ENCODE measurements around the gene CASKIN2.
A peak's percentile ranks its signal among the peaks of the same experiment; 100 is the strongest.

The CASKIN2 gene

GRCh38 chr17:75518201-75518600 lies 2.9 kb upstream of the CASKIN2 start:
- peak in 1 of 4 experiments; percentile 19 for DNase-seq

- peak in 1 of 4 experiments; percentile 16 for DNase-seq
These were observed 2.0 kb upstream of the CASKIN2 start for GRCh38 chr17:75517297-75517865.

- DNase-seq, result peak in 1 of 4 experiments; percentile 32
These were observed 1.4 kb upstream of the CASKIN2 start for GRCh38 chr17:75516619-75517296.

- peak; percentile 72 to 96 (median 87) for DNase-seq
These were observed 900 bp upstream of the CASKIN2 start, which contains the start of gene TSEN54 for GRCh38 chr17:75516255-75516618. TSS of gene TSEN54 (plus strand) at chr17:75516528. CDS start at chr17:75516561, 33 bp downstream.

GRCh38 chr17:75514919-75515495 lies 330 bp downstream of the CASKIN2 start:
- no peak for DNase-seq

- no peak for DNase-seq
These were observed 928 bp downstream of the CASKIN2 start for GRCh38 chr17:75514299-75514918.

GRCh38 chr17:75513641-75514000 lies 1.7 kb downstream of the CASKIN2 start:
- DNase-seq, result no peak

GRCh38 chr17:75512926-75513640 lies 2.3 kb downstream of the CASKIN2 start:
- no peak for DNase-seq

GRCh38 chr17:75511610-75512575 lies 3.4 kb downstream of the CASKIN2 start:
- DNase-seq, result no peak

- DNase-seq, result no peak
These were observed 4.1 kb downstream of the CASKIN2 start for GRCh38 chr17:75511270-75511609.

GRCh38 chr17:75509528-75510258 lies 5.6 kb downstream of the CASKIN2 start:
- DNase-seq, result no peak

GRCh38 chr17:75508931-75509361 lies 6.4 kb downstream of the CASKIN2 start:
- DNase-seq, result no peak

- no peak for DNase-seq
These were observed 7.3 kb downstream of the CASKIN2 start for GRCh38 chr17:75507733-75508719.

GRCh38 chr17:75506888-75507287 lies 8.4 kb downstream of the CASKIN2 start:
- no peak for DNase-seq

- DNase-seq, result no peak
These were observed 9.2 kb downstream of the CASKIN2 start for GRCh38 chr17:75506134-75506533.

- no peak for DNase-seq
These were observed 9.7 kb downstream of the CASKIN2 start for GRCh38 chr17:75505640-75506039.

GRCh38 chr17:75505152-75505409 lies 10.3 kb downstream of the CASKIN2 start:
- DNase-seq, result no peak

GRCh38 chr17:75504347-75505151 lies 10.8 kb downstream of the CASKIN2 start:
- DNase-seq, result peak in 1 of 4 experiments; percentile 32

GRCh38 chr17:75503976-75504346 lies 11.4 kb downstream of the CASKIN2 start:
- no peak for DNase-seq
